Breast epithelium (tissue), 3 donors: ENCODE data around the gene SASH3.

Experiments used
- CTCF ChIP-seq, 3 donors: fragments of 450-650 bp; IDR thresholded peaks; one replicate each; pipeline ENCODE4 v1.5.1; 2016 to 2017; ENCODE audit warnings: antibody characterized with exemption in 3 of 3, mild to moderate bottlenecking in 3 of 3, moderate library complexity in 3 of 3
- POLR2A ChIP-seq: fragments of 450-650 bp; IDR thresholded peaks from one replicate; pipeline ENCODE4 v1.6.1; 2016; ENCODE audit warnings: antibody characterized with exemption, mild to moderate bottlenecking, moderate library complexity

- TF ChIP-seq CTCF (IDR thresholded peaks at IDR 0.05) (no peak), POLR2A (no peak)
Observed at GRCh38 chrX:129759576-129760061, 20.1 kb upstream of the SASH3 start.
